ENCODE measurements around the gene CFAP299. TPM values are rescaled to one million over a fixed set of nuclear protein-coding genes. Genes with fewer than 3 reads are reported as not detected.

Gene CFAP299
- total and polyA plus RNA-seq, 2 donors (not counting 3 experiments of a cell fraction or from before 2014, with no cell fraction given) = not detected

GRCh38 chr4:80302616-80303223 lies 32.8 kb upstream of the CFAP299 start:
- no TSS peak for BruUV-seq (replicated peaks)
- no peak overlapping the region for H3K4me2 ChIP-seq (ENCODE audit: insufficient read depth, low read length)
- DNase-seq (ENCODE audit: low read depth, low spot score) (no peak), FAIRE-seq (no peak)
- no peaks in the 10 kb centered on the region for H3K9me3 ChIP-seq (replicated peaks; ENCODE audit: control insufficient read depth, insufficient read depth, low read length)
- peaks cover 0 to 3% of the 10 kb centered on the region in 2 experiments for H3K27me3 ChIP-seq (ENCODE audit: control insufficient read depth in 2 of 2, insufficient read depth in 2 of 2, low read length in 2 of 2)
- no peaks in the 10 kb centered on the region for H4K20me1 ChIP-seq (replicated peaks; ENCODE audit: control insufficient read depth, extremely low read depth, insufficient read depth, low read length)
- H3K4me3 ChIP-seq (replicated peaks in 1 of 3; ENCODE audit: insufficient read depth in 1 of 3, low read depth in 1 of 3, low read length in 3 of 3) = no peak overlapping the region
- TF ChIP-seq CTCF (IDR thresholded peaks at IDR 0.05; ENCODE audit: extremely low read depth in 1 of 2, insufficient read depth in 1 of 2, low read depth in 1 of 2, low read length in 2 of 2) (no peak), JUN (IDR thresholded peaks at IDR 0.05; ENCODE audit: borderline replicate concordance, insufficient read depth, insufficient read length, low read depth) (no peak), GATA2 (IDR thresholded peaks at IDR 0.05; ENCODE audit: insufficient read depth, insufficient read length, low read depth, low read length) (no peak), POLR2AphosphoS5 (IDR thresholded peaks at IDR 0.05; ENCODE audit: insufficient read depth, low read depth, low read length) (no peak), EZH2 (IDR thresholded peaks at IDR 0.05; ENCODE audit: borderline replicate concordance, low read depth, low read length, severe bottlenecking) (no peak), POLR2A (IDR thresholded peaks at IDR 0.05; ENCODE audit: low read depth, low read length) (no peak), MYC (IDR thresholded peaks at IDR 0.05; ENCODE audit: low read depth, low read length) (no peak), FOS (IDR thresholded peaks at IDR 0.05; ENCODE audit: borderline replicate concordance, insufficient read depth, low read length) (no peak)
- POLR2A ChIA-PET = no interaction called here
- H3K36me3 ChIP-seq (ENCODE audit: control insufficient read depth in 2 of 2, extremely low read depth in 1 of 2, insufficient read depth in 2 of 2, low read length in 2 of 2) = no peaks in the 10 kb centered on the region
- H2AFZ ChIP-seq (ENCODE audit: low read depth, low read length) = no peak overlapping the region
- peaks cover 8% of the 10 kb centered on the region for H3K4me1 ChIP-seq (ENCODE audit: control insufficient read depth, extremely low read depth, insufficient read depth, low read length)
- H3K27ac ChIP-seq (ENCODE audit: insufficient read depth, low read depth, low read length) = no peak overlapping the region
- no peaks in the 10 kb centered on the region for H3K79me2 ChIP-seq (ENCODE audit: control insufficient read depth, insufficient read depth, low read length)
- intact Hi-C loops (cut with micrococcal nuclease) (no loop called here), dilution Hi-C loops (cut with MboI; ENCODE audit: extremely low pct_ligation_motif_present, low sequenced_read_pairs) (no loop called here)
- CTCF ChIA-PET = interaction anchor here (0.6 to 1.0 kb wide), 2 partner anchors 15 to 89 kb away, joined by 3 read pairs; no protein-coding TSS in a partner anchor
- no peak overlapping the region for H3K9ac ChIP-seq (replicated peaks; ENCODE audit: extremely low read depth, insufficient read depth, low read length)
- H3K9me1 ChIP-seq (replicated peaks; ENCODE audit: control insufficient read depth, extremely low read depth, insufficient read depth, low read length) = no peaks in the 10 kb centered on the region

Measured in endothelial cell of umbilical vein (primary cell).